K562 (cell line): ENCODE results near the gene TMEM266. TPM values are rescaled to one million over a fixed set of nuclear protein-coding genes. Genes with fewer than 3 reads are reported as not detected.

Source experiments
- ATAC-seq: fragments of 200-7000 bp; cut with Tn5 transposase; 3 replicates; pipeline ENCODE4 v1.9.1; 2020; ENCODE audit warnings: moderate library complexity
- BruUV-seq: library from RNA; stranded (reverse); fragments of 400-500 nt; replicated peaks from 2 replicates; lab custom pipeline; 2021; lab: Mats Ljungman, UMichigan
- CTCF ChIA-PET: fragments of 300-600 bp; formaldehyde crosslinking; extraction: SDS; loops from one replicate; lab custom pipeline; 2021; ENCODE audit warnings: low intra/inter-chr PET ratio; lab: Yijun Ruan, JAX
- POLR2A ChIA-PET: fragments of 300-600, 350-650 bp; sonication (Branson Sonifier 250); formaldehyde crosslinking; extraction: SDS; loops from one replicate; lab custom pipeline; 2021; ENCODE audit warnings: antibody characterized with exemption, inconsistent platforms; lab: Yijun Ruan, JAX
- DNase-seq, 4 experiments: peaks; one replicate each; pipeline versions ENCODE4 v3.0.0 to v3.0.0-alpha.2; 2011 to 2018; ENCODE audit warnings: low spot score in 3 of 4, mixed read lengths in 3 of 4; ENCODE audit errors: extremely low read depth in 1 of 4
- FAIRE-seq: peaks from 2 replicates; lab custom pipeline; 2011; peaks lifted over from hg19 to GRCh38; lab: Jason Lieb, UNC
- H2AFZ ChIP-seq: 2 replicates; pipeline ENCODE4 v1.6.0; 2011; ENCODE audit warnings: low read depth, low read length, control low read depth, inconsistent platforms
- H3K27ac ChIP-seq: fragments of 200-600 bp; 3 replicates; pipeline ENCODE4 v1.8.0; 2011; ENCODE audit warnings: low read depth, mild to moderate bottlenecking, control low read depth, inconsistent platforms, low read length, moderate library complexity, mixed read lengths; ENCODE audit errors: extremely low read depth
- H3K27me3 ChIP-seq, 2 experiments: fragments of 300-600 bp in 1 of 2; 2 replicates in 1 of 2; 3 replicates in 1 of 2; pipeline versions ENCODE4 v1.6.0 to v1.8.0; 2011; ENCODE audit warnings: inconsistent platforms in 2 of 2, low read length in 2 of 2, mild to moderate bottlenecking in 1 of 2, mixed read lengths in 1 of 2, moderate library complexity in 1 of 2; ENCODE audit not compliant: control insufficient read depth in 2 of 2, insufficient read depth in 2 of 2
- H3K36me3 ChIP-seq: fragments of 300-600 bp; 3 replicates; pipeline ENCODE4 v1.8.0; 2011; ENCODE audit warnings: mild to moderate bottlenecking, low read length, inconsistent platforms; ENCODE audit not compliant: control insufficient read depth, insufficient read depth
- H3K4me1 ChIP-seq, 2 experiments: fragments of 200-600 bp in 1 of 2; replicated peaks in 1 of 2; 2 replicates in 1 of 2; 3 replicates in 1 of 2; pipeline versions ENCODE4 v1.5.1 to v1.8.0; 2011; ENCODE audit warnings: inconsistent platforms in 2 of 2, low read length in 2 of 2, mild to moderate bottlenecking in 1 of 2, mixed read lengths in 1 of 2, moderate library complexity in 1 of 2; ENCODE audit not compliant: control insufficient read depth in 2 of 2, insufficient read depth in 2 of 2
- H3K4me2 ChIP-seq: 2 replicates; pipeline ENCODE4 v1.6.1; 2011; ENCODE audit warnings: low read length, control low read depth, inconsistent platforms, mixed read lengths; ENCODE audit not compliant: insufficient read depth
- H3K4me3 ChIP-seq: fragments of 200-600 bp; sonication (generic), shearing (Covaris generic); 2 replicates; pipeline ENCODE4 v1.5.1; 2016; ENCODE audit warnings: control low read depth, inconsistent platforms
- H3K79me2 ChIP-seq: fragments of 200-600 bp; 3 replicates; pipeline ENCODE4 v1.8.0; 2011; ENCODE audit warnings: low read length, inconsistent platforms; ENCODE audit not compliant: control insufficient read depth, insufficient read depth
- H3K9ac ChIP-seq, 2 experiments: 2 replicates each; pipeline versions ENCODE4 v1.6.0 to v1.6.1; 2011; ENCODE audit warnings: low read depth in 2 of 2, low read length in 2 of 2, control low read depth in 1 of 2, inconsistent platforms in 1 of 2, mild to moderate bottlenecking in 1 of 2, mixed read lengths in 1 of 2; ENCODE audit not compliant: insufficient read depth in 1 of 2
- H3K9me1 ChIP-seq: one replicate; pipeline ENCODE4 v1.6.0; 2011; ENCODE audit warnings: inconsistent platforms, mild to moderate bottlenecking, low read length, moderate library complexity; ENCODE audit not compliant: control insufficient read depth, insufficient read depth
- H3K9me3 ChIP-seq: replicated peaks from 2 replicates; pipeline ENCODE4 v1.5.1; 2011; ENCODE audit warnings: low read depth, low read length, inconsistent platforms; ENCODE audit not compliant: control insufficient read depth, insufficient read depth
- H4K20me1 ChIP-seq: replicated peaks from 2 replicates; pipeline ENCODE4 v1.6.1; 2011; ENCODE audit warnings: low read length, inconsistent platforms, mixed read lengths; ENCODE audit not compliant: control insufficient read depth, insufficient read depth
- AFF1 ChIP-seq, 2 experiments: fragments of 450-650 bp; IDR thresholded peaks; 2 replicates each; pipeline ENCODE4 v1.6.1; 2018; ENCODE audit warnings: mild to moderate bottlenecking in 2 of 2, low read depth in 1 of 2; ENCODE audit not compliant: partially characterized antibody in 2 of 2
- ATF1 ChIP-seq, 2 experiments: fragments of 450-650 bp in 1 of 2; IDR thresholded peaks; 2 replicates each; pipeline ENCODE4 v1.6.1; 2016; ENCODE audit warnings: missing compliant biosample characterization in 1 of 2, missing genetic modification characterization in 1 of 2
- MCM7 ChIP-seq, 2 experiments: fragments of 450-650 bp; IDR thresholded peaks; 2 replicates each; pipeline ENCODE4 v1.6.1; 2016 to 2018
- MNT ChIP-seq, 2 experiments: fragments of 450-650 bp; conservative IDR thresholded peaks; 2 replicates each; pipeline ENCODE4 v1.6.1; 2017; ENCODE audit warnings: mild to moderate bottlenecking in 2 of 2, moderate library complexity in 2 of 2
- RUNX1 ChIP-seq: sonication (generic); IDR thresholded peaks from 2 replicates; pipeline ENCODE4 v1.6.1; 2016; ENCODE audit warnings: antibody characterized with exemption, low read depth
- SIRT6 ChIP-seq: IDR thresholded peaks from one replicate; pipeline ENCODE4 v1.6.1; 2012; ENCODE audit warnings: low read depth, mild to moderate bottlenecking, control low read depth, inconsistent platforms, low read length, moderate library complexity
- TGIF2 ChIP-seq: sonication (generic); formaldehyde crosslinking; IDR thresholded peaks from 2 replicates; pipeline ENCODE4 v1.8.1; 2022; ENCODE audit warnings: mild to moderate bottlenecking, missing genetic modification reagents, moderate library complexity
- THRB ChIP-seq: fragments of 450-650 bp; formaldehyde crosslinking; conservative IDR thresholded peaks from 2 replicates; pipeline ENCODE4 v1.4.0; 2022; ENCODE audit warnings: mild to moderate bottlenecking, missing genetic modification characterization
- U2AF1 ChIP-seq: fragments of 200-400 bp; formaldehyde crosslinking; optimal IDR thresholded peaks from 2 replicates; pipeline ENCODE3; 2017; ENCODE audit warnings: mild to moderate bottlenecking, low read depth, low read length, moderate library complexity
- ZC3H11A ChIP-seq: IDR thresholded peaks from 2 replicates; pipeline ENCODE4 v1.6.1; 2012; ENCODE audit warnings: low read depth, low read length, improper control_type of control experiment
- ZNF384 ChIP-seq: IDR thresholded peaks from 2 replicates; pipeline ENCODE4 v1.6.1; 2012; ENCODE audit warnings: low read depth, low read length, improper control_type of control experiment
- ZNF436 ChIP-seq: fragments of 250-450, 450-650 bp; sonication (Bioruptor Pico); formaldehyde crosslinking; IDR thresholded peaks from 2 replicates; pipeline ENCODE4 v1.7.0; 2020; ENCODE audit warnings: mild to moderate bottlenecking
- ZNF445 ChIP-seq: fragments of 250-450 bp; sonication (Bioruptor Pico); IDR thresholded peaks from 2 replicates; pipeline ENCODE4 v1.4.0; 2020; ENCODE audit warnings: low read depth, mild to moderate bottlenecking, moderate library complexity
- ZNF639 ChIP-seq, 2 experiments: fragments of 200-800 bp in 1 of 2; sonication (Bioruptor generic) in 1 of 2; sonication (generic) in 1 of 2; formaldehyde crosslinking in 1 of 2; IDR thresholded peaks in 1 of 2; conservative IDR thresholded peaks in 1 of 2; 2 replicates each; pipeline versions ENCODE4 v1.5.0 to v1.6.1; 2016 to 2020; ENCODE audit warnings: missing compliant biosample characterization in 1 of 2, missing genetic modification characterization in 1 of 2, missing genetic modification reagents in 1 of 2
- WGBS: fragments of 100-300 bp; shearing (Covaris generic); methylation state at CpG from one replicate; pipeline ENCODE4 v1.1.6; 2016; ENCODE audit warnings: low coverage, mixed read lengths; ENCODE audit not compliant: insufficient coverage; ENCODE audit errors: missing lambda C conversion rate; 5-methylcytosine and 5-hydroxymethylcytosine counted together
- in situ Hi-C: fragments of 300-500 bp; cut with MboI; formaldehyde crosslinking; loops from 4 replicates; pipeline ENCODE4 v1.15.0; 2018; ENCODE audit warnings: inconsistent platforms, mixed read lengths
- intact Hi-C: fragments of 100-400 bp; cut with micrococcal nuclease; formaldehyde crosslinking; loops from 2 replicates; pipeline ENCODE4 v1.14.2; 2022
- polyA plus RNA-seq, 8 experiments: library from polyadenylated mRNA; depleted of rRNA in 4 of 8; stranded (reverse) in 5 of 8; unstranded in 3 of 8; fragments of >200 nt; fragmentation: Nextera tagmentation in 2 of 8; fragmentation: Illumina TruSeq in 1 of 8; extraction: Ambion mirVana in 2 of 8; extraction: Trizol in 1 of 8; gene quantifications; 2 replicates each; pipeline versions ENCODE4 v1.2.1 to v1.2.3, GENCODE V29; 2011 to 2014; ENCODE audit warnings: inconsistent platforms in 1 of 8, missing spikeins in 1 of 8
- total RNA-seq, 7 experiments: library from RNA; depleted of rRNA in 6 of 7; stranded (reverse); fragments of >200 nt in 6 of 7; fragmentation: Illumina TruSeq in 2 of 7; extraction: Trizol in 2 of 7; gene quantifications; 2 replicates each; pipeline versions ENCODE4 v1.2.1 to v1.2.3, GENCODE V29; 2011 to 2021; ENCODE audit warnings: low replicate concordance in 1 of 7

Gene TMEM266
- total and polyA plus RNA-seq, 9 of the 15 experiments (the other 6 are each of a cell fraction or from before 2014, with no cell fraction given), result not detected

GRCh38 chr15:76152197-76152596 lies 92.4 kb downstream of the TMEM266 start:
- POLR2A ChIA-PET, result interaction anchor here (0.6 to 1.2 kb wide), 3 partner anchors 11 to 697 kb away, joined by 3 read pairs; partner anchors contain the start of gene UBE2Q2
- H3K79me2 ChIP-seq, result no peaks in the 10 kb centered on the region
- H3K4me2 ChIP-seq, result no peak overlapping the region
- no peaks in the 10 kb centered on the region for H3K36me3 ChIP-seq
- no peaks in the 10 kb centered on the region for H3K4me1 ChIP-seq
- in situ Hi-C loops, result no loop called here
- intact Hi-C loops, result no loop called here
- H4K20me1 ChIP-seq, result 0 out of 2 replicates have a peak, but pooled peaks cover 3% of the 10 kb centered on the region
- no TSS peak for BruUV-seq
- H3K27me3 ChIP-seq, result peaks cover 29 to 65% of the 10 kb centered on the region in 2 experiments; a peak in 4 of 5 replicates
- no peak overlapping the region for H3K9ac ChIP-seq
- H3K27ac ChIP-seq, result no peak overlapping the region
- H3K9me1 ChIP-seq, result peaks cover 4% of the 10 kb centered on the region
- ATAC-seq (no peak), DNase-seq (no peak), FAIRE-seq (no peak)
- H2AFZ ChIP-seq, result no peak overlapping the region
- no peaks in the 10 kb centered on the region for H3K9me3 ChIP-seq
- H3K4me3 ChIP-seq, result no peak overlapping the region
- 5% methylated on average over 7 of the region's 7 CpGs for WGBS
- CTCF ChIA-PET, result no interaction called here
- TF ChIP-seq MCM7 (IDR thresholded peaks at IDR 0.05) (no peak), RUNX1 (no peak), TGIF2 (no peak), ZNF445 (CRISPR knock-in tag) (no peak), ZNF436 (CRISPR knock-in tag) (no peak), SIRT6 (no peak), MNT (conservative IDR thresholded peaks at IDR 0.05) (no peak), U2AF1 (no peak), ZNF639 (CRISPR knock-in tag; conservative IDR thresholded peaks at IDR 0.05 in 1 of 2, IDR thresholded peaks at IDR 0.05 in 1 of 2) (no peak), ATF1 (CRISPR knock-in tag; IDR thresholded peaks at IDR 0.05) (no peak), ATF1 (tag; IDR thresholded peaks at IDR 0.05) (no peak), AFF1 (IDR thresholded peaks at IDR 0.05; ENCODE audit: low read depth in 1 of 2, partially characterized antibody in 2 of 2) (no peak), THRB (CRISPR knock-in tag) (no peak), ZC3H11A (no peak), ZNF384 (no peak)
